Neural crest cell (in vitro differentiated cells): ENCODE results near the gene GLB1L2. TPM values are rescaled to one million over a fixed set of nuclear protein-coding genes. Genes with fewer than 3 reads are reported as not detected.

ENCODE experiments used
- DNase-seq: peaks from one replicate; pipeline ENCODE4 v3.0.0; 2021; ENCODE audit warnings: low read depth, mixed read lengths, low spot score
- H3K27ac Mint-ChIP-seq: one replicate; pipeline ENCODE4 v1.8.0; 2021; ENCODE audit warnings: mild to moderate bottlenecking, mixed read lengths; ENCODE audit not compliant: unreplicated experiment
- H3K27me3 Mint-ChIP-seq: 2 replicates; pipeline ENCODE4 v1.8.0; 2021; ENCODE audit warnings: low read depth, mild to moderate bottlenecking, mixed read lengths
- H3K36me3 Mint-ChIP-seq: 2 replicates; pipeline ENCODE4 v1.8.0; 2021; ENCODE audit warnings: low read depth, mild to moderate bottlenecking, mixed read lengths
- H3K4me1 Mint-ChIP-seq: 2 replicates; pipeline ENCODE4 v1.8.0; 2021; ENCODE audit warnings: mixed read lengths
- H3K4me3 Mint-ChIP-seq: one replicate; pipeline ENCODE4 v1.8.0; 2021; ENCODE audit warnings: mild to moderate bottlenecking, mixed read lengths
- H3K9me3 Mint-ChIP-seq: 2 replicates; pipeline ENCODE4 v1.8.0; 2021; ENCODE audit warnings: mixed read lengths
- total RNA-seq: library from RNA; stranded (reverse); gene quantifications from 2 replicates; pipeline ENCODE4 v1.2.1, GENCODE V29; 2021
- TF ChIP-seq, protein P1 (sequence below): fragments of 200-600 bp; sonication (generic); conservative IDR thresholded peaks from 2 replicates; pipeline ENCODE4 v1.5.0; 2021; ENCODE audit warnings: antibody characterized with exemption, mild to moderate bottlenecking

GLB1L2 gene
- total RNA-seq, 1 donor from 2014 or later = 15.4 TPM

DNA sequence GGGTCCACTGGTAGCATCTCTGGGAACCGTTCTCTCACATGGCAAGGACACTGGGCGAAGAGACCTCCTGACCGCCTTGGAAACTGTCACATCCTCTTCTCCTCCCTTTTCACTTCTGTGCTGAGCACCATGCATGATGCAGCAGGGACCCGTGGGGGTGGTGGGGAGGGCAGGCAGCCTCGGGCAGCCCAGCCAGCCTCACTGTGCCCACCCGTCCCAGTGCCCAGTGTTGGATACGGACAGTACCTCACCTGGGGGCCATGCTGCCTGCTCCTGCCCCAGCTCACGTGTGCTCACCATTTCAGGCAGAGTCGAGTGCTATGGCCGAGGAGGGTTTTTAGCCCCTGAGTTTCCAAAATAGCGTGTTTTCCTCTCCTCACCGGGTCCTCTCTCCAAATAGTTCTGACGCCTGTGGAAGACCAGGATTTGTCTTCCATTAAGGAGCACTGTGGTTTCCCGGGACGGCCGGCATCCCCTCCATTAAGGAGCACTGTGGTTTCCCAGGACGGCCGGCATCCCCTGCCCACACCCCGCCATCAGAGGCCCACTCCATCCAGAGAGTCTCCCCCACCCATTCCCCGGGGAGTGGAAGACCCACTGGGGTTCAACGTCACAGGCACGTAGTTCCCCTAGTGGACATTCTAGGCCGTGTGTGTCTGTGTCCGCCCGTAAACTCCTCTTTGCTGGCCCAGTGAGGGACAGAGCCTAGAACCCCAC lies 57.8 kb downstream of the GLB1L2 start:
- no peak overlapping the region for H3K27ac Mint-ChIP-seq
- H3K27me3 Mint-ChIP-seq = no peaks in the 10 kb centered on the region
- H3K36me3 Mint-ChIP-seq = no peaks in the 10 kb centered on the region
- TF ChIP-seq, protein P1, sequence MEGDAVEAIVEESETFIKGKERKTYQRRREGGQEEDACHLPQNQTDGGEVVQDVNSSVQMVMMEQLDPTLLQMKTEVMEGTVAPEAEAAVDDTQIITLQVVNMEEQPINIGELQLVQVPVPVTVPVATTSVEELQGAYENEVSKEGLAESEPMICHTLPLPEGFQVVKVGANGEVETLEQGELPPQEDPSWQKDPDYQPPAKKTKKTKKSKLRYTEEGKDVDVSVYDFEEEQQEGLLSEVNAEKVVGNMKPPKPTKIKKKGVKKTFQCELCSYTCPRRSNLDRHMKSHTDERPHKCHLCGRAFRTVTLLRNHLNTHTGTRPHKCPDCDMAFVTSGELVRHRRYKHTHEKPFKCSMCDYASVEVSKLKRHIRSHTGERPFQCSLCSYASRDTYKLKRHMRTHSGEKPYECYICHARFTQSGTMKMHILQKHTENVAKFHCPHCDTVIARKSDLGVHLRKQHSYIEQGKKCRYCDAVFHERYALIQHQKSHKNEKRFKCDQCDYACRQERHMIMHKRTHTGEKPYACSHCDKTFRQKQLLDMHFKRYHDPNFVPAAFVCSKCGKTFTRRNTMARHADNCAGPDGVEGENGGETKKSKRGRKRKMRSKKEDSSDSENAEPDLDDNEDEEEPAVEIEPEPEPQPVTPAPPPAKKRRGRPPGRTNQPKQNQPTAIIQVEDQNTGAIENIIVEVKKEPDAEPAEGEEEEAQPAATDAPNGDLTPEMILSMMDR = no peak
- H3K9me3 Mint-ChIP-seq = no peaks in the 10 kb centered on the region
- no peak overlapping the region for H3K4me3 Mint-ChIP-seq
- DNase-seq = no peak
- peaks cover 7% of the 10 kb centered on the region for H3K4me1 Mint-ChIP-seq

DNA sequence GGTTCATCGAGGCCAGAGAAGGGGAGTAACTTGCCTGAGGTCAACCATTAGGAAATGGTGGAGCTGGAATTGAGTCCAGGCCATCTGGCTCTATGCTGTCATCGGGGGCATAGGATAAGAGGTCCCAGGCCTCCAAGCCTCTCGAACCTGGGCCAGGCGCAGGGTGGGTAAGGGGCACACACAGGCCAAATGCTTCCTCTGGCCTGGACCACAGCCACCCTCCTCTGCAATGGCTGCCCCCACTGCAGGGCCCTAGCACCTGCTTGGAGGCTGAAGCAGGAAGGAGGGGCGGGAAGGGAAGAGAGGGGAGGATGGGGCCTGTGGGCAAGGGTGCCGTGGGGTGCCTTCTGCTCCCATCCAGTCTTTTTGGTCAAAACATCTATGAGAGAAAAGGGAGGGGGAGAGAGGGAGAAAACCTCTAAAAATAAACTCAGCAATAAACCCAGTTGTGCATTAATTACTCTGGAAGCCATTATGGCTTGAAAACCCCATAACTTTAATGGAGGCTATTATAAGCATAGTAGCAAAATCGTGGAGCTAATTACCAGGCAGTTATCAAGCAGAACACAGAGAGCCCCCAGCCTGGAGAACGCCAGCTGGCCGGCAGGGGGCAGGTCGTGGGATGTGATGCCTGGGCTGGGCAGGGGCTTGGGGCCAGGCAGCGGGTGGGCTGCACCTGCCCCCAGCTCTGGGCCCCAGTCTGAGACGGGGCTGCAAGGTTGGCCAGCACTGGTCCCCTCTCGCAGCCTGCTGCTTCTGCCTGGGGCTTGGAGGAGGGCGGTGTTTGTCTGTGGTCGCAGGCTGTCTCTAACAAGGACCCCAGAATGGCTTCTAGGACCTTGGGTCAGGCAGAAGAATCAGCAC lies 59.1 kb downstream of the GLB1L2 start:
- Mint-ChIP-seq H3K4me1 (peaks cover 9% of the 10 kb centered on the region), H3K4me3 (no peak overlapping the region), H3K27ac (no peak overlapping the region), H3K27me3 (no peaks in the 10 kb centered on the region), H3K9me3 (no peaks in the 10 kb centered on the region), H3K36me3 (no peaks in the 10 kb centered on the region)
- TF ChIP-seq, protein P1 = no peak
- no peak for DNase-seq

DNA sequence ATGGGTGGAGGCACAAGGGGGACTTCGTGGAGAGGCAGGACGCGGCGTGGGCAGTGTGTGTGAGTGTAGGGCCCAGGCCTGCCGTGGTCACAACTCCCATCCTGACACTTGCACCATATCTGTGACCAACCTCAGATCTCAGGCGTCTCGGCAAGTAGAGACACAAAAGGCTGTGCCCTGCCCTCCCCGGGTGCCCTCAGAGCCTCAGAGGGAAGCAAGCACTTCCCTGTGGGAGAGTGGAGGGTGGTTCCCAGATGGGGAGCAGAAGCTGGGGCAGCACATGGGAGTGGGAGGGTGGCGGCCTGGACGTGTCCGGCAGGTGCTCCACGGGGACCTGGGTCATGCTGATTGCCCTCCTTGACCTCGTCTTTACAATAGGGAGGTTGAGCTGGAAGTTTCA lies 59.9 kb downstream of the GLB1L2 start:
- no peaks in the 10 kb centered on the region for H3K27me3 Mint-ChIP-seq
- TF ChIP-seq, protein P1 = no peak
- peaks cover 9% of the 10 kb centered on the region for H3K4me1 Mint-ChIP-seq
- no peak overlapping the region for H3K27ac Mint-ChIP-seq
- no peaks in the 10 kb centered on the region for H3K9me3 Mint-ChIP-seq
- DNase-seq = no peak
- no peaks in the 10 kb centered on the region for H3K36me3 Mint-ChIP-seq
- no peak overlapping the region for H3K4me3 Mint-ChIP-seq

DNA sequence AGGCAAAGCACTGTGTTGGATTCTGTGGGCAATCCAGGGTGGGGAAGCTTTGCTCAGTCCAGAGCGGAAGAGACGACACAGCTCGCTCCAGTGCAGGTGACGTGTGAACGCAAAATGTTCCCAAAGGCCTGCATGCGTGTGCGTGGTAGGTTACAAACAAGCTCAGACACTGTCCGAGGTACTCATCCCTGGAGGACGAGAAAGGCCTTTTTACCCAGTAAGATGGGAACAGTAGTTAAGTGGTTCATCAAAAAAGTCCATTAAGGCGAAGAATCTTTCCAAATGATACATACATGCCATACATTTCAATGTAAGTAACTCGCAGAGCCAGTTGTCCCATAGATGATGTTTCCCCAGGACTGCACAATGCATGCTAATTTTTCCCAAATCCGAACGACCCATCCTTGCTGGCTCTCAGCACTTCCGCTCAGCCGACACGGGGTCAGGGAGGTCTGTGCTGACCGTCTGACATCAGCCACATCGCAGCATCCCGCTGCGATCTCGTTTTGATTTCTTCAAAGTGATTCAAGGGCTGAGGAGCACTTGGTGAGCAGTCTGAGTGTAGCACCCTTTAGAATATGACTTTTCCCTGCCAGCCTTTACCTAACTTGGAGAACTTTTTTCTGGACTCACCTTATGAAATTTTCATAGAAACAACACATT lies 61.3 kb downstream of the GLB1L2 start:
- H3K4me1 Mint-ChIP-seq = peaks cover 9% of the 10 kb centered on the region
- DNase-seq = no peak
- H3K4me3 Mint-ChIP-seq = no peak overlapping the region
- H3K36me3 Mint-ChIP-seq = no peaks in the 10 kb centered on the region
- no peak overlapping the region for H3K27ac Mint-ChIP-seq
- TF ChIP-seq, protein P1 = no peak
- no peaks in the 10 kb centered on the region for H3K27me3 Mint-ChIP-seq
- H3K9me3 Mint-ChIP-seq = no peaks in the 10 kb centered on the region

DNA sequence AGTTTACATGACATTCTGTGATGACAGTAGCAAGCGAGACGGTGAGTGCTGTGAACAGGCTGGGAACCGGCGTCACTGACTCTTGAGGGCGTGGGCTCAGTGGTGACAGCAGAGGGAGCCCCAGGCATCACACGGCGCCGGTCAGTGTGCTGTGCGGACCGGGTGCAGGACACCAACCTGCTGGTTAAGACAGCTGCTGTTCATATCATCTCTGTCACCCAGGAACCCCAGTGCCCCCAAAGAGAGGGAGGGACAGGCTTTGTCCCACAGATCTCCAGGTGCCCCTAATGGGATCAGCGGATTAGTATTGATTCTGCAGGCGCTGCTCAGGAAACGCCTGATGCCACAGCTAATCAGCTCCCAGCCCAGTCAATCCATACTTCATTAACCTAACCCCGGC lies 61.9 kb downstream of the GLB1L2 start:
- peak; percentile 25 for DNase-seq
- H3K27ac Mint-ChIP-seq = no peak overlapping the region
- TF ChIP-seq, protein P1 = peak; percentile 49
- peaks cover 9% of the 10 kb centered on the region for H3K4me1 Mint-ChIP-seq
- no peaks in the 10 kb centered on the region for H3K27me3 Mint-ChIP-seq
- H3K4me3 Mint-ChIP-seq = no peak overlapping the region
- no peaks in the 10 kb centered on the region for H3K9me3 Mint-ChIP-seq
- no peaks in the 10 kb centered on the region for H3K36me3 Mint-ChIP-seq
